CD4-positive, alpha-beta T cell treated with Interleukin-15 for 4 hours (primary cell): Measurements from ENCODE around the gene CD68.
A peak's percentile ranks its signal among the peaks of the same experiment; 100 is the strongest.
"Not testable (repeated sequence)": the region's sequence is repeated elsewhere in the genome, so short reads cannot be mapped to it uniquely, and the experiment has no call there.

Experiments used
- DNase-seq: peaks from one replicate; pipeline ENCODE4 v3.0.0-alpha.2; 2020; ENCODE audit warnings: low spot score

CD68 gene

DNA sequence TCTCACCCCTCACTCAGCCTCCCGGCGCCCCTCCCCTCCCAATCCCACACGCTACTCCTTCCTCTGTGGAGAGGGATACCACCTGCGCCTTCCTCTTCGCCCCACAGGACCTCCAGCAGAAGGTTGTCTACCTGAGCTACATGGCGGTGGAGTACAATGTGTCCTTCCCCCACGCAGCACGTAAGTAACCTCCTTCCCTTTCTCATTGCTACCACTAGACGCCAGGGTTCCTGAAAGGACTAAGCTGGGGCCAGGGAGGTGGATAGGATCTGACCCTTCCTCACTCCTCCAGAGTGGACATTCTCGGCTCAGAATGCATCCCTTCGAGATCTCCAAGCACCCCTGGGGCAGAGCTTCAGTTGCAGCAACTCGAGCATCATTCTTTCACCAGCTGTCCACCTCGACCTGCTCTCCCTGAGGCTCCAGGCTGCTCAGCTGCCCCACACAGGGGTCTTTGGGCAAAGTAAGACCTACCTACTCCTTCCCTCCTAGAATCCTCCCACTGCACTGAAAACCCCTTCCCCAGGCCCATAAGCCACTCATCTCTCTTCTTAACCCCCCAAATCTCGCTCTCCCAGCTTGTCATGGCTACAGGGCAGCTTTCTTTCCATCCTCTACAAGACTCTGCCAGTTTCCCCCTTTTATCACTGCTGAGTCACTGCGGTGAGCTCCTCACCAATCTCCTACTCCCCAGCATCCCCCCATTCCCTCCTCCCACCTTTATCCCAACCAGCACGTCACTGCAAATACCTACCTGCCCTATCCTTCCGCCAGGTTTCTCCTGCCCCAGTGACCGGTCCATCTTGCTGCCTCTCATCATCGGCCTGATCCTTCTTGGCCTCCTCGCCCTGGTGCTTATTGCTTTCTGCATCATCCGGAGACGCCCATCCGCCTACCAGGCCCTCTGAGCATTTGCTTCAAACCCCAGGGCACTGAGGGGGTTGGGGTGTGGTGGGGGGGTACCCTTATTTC, 1.5 kb downstream of the CD68 start:
- DNase-seq: no peak

GRCh38 chr17:7582396-7583252, 3.2 kb downstream of the CD68 start:
- DNase-seq: no peak

DNA sequence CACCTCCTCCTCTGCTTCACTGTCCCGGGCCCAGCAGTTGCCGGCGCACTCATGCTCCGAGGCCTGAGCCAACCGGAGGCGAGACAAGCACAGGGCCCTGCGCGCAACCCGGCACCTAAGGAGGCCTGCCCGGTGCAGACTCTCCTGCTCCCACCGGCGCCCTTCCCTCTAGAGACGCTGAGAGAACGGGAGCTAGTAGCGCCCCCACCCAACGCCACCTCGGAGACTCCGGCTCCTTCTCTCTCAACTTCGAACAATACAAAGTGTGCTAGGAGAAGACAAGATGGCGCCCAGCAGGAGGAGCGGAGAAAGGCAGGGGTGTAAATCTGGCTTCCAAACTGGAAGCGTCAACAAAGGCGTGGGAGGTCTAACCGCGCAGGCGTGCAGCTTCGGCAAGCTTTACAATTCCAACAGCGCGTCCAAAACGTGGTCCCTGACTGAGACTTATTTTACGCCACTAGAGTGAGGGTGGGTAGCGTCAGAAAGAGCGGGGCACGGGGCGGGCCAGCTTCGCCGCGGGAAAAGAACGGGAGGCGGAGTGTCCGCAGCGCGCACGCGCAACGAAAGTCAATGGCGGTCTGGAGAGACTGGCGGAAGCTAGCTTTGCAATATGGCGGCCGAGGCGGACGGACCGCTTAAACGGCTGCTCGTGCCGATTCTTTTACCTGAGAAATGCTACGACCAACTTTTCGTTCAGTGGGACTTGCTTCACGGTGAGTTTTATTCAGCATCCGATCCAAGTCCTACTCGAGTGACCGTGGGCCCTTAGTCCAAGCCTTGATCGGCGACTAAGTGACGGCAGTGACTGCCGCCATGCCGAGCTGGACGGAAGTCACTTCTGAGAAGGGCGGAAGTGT, 4.0 kb downstream of the CD68 start, which contains the start of gene MPDU1:
MPDU1 (plus strand) TSS at position 600 of the 857 bp plus-strand sequence; CDS start at position 611, 11 bp downstream.
- peak; percentile 96 for DNase-seq

DNA sequence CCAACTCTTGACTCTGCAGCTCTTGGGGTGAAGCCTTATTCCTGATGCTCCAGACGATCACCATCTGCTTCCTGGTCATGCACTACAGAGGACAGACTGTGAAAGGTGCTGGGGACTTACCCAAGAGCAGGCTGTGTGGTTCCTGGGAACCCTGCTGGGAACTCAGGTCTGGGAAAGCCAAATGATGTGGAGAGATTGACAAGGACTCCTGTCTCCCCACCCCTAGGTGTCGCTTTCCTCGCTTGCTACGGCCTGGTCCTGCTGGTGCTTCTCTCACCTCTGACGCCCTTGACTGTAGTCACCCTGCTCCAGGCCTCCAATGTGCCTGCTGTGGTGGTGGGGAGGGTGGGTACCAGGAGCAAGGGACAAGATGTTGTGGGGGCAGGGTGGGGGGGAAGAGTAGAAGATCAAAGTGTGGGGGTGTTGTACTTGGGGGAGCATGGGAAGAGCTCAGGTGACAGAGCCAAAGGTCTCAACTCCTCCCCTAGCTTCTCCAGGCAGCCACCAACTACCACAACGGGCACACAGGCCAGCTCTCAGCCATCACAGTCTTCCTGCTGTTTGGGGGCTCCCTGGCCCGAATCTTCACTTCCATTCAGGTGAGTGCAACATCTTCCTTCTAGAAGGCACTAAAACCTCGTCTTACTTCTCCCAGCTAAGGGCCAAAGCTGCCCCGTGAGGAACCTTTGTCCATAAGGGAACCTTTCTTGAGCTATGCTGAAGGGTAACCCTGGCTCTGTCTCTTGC, 7.4 kb downstream of the CD68 start:
- DNase-seq: no peak

DNA sequence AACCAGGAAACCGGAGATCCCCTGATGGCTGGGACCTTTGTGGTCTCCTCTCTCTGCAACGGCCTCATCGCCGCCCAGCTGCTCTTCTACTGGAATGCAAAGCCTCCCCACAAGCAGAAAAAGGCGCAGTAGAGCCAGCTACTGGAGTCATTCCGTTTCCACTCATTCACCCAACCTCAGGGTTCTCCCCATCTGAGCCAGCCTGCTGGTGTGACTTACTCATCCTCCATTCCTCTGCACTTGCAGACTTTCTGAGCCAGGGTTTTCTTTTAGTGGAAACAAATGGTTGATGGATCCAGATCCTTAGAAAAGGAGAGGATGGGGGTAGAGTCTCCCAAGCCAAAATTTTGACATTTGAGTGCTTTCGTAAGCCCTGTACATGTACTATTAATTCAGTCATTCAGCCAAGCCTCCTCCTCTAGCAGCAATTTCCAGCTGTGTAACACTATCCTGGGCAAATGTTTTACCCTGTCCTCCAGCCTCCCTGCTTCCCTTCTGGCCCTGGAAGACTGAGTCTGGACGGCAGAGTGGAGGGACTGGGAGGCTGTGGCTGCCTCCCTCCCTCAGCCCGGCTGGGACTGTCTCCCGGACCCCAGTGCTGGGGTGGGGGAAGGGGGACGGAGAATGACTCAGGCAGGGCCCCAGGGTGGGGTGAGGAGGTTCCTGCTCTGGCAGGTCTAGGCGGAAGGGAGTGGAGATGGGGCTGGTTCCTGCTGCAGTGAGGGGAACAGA, 8.1 kb downstream of the CD68 start:
- DNase-seq: no peak

DNA sequence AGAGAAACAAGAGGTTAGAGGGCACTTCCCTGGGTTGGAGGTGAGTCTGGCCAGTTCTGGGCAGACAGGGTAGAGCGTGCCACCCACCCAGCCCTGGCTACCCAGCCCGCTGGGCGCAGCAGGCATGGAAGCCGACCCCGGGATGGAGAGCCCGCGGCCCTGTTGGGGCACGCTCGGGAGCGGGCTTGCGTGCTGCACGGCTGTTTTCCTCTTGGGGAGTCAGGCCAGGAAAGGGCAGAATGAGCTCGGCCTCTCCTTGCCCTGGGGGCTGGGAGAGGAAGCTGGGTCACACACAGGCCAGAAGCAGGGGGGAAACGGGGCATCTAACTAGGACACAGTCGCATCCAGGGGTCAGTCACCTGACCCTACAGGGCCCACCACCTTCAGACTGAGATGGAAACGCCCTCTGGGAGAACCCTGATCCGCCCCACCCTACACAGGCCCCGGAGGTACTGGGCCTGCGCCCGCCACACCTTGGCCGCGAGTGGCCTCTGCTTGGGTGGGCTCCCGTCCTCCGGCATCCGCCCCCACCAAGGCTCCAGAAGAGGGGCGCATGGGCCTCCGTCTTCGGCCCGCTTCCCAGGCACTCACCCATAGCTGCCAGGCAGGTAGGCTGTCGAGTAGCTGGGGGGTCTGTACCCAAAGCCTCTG, 9.2 kb downstream of the CD68 start:
- no peak for DNase-seq

- peak; percentile 65 for DNase-seq
Measured at GRCh38 chr17:7589204-7589868, 9.9 kb downstream of the CD68 start.

- DNase-seq: no peak
Measured at GRCh38 chr17:7589891-7590691, 10.7 kb downstream of the CD68 start, which contains the start of gene SOX15. SOX15 (minus strand) TSS chr17:7590094; CDS start chr17:7589676, 418 bp downstream.

GRCh38 chr17:7590743-7591142, 11.3 kb downstream of the CD68 start:
- no peak for DNase-seq

GRCh38 chr17:7591596-7591995, 12.2 kb downstream of the CD68 start:
- no peak for DNase-seq

GRCh38 chr17:7592422-7593021, 13.1 kb downstream of the CD68 start:
- no peak for DNase-seq

GRCh38 chr17:7593296-7593695, 13.9 kb downstream of the CD68 start:
- no peak for DNase-seq

- not testable (repeated sequence) for DNase-seq
Measured at GRCh38 chr17:7597561-7597960, 18.1 kb downstream of the CD68 start.

DNA sequence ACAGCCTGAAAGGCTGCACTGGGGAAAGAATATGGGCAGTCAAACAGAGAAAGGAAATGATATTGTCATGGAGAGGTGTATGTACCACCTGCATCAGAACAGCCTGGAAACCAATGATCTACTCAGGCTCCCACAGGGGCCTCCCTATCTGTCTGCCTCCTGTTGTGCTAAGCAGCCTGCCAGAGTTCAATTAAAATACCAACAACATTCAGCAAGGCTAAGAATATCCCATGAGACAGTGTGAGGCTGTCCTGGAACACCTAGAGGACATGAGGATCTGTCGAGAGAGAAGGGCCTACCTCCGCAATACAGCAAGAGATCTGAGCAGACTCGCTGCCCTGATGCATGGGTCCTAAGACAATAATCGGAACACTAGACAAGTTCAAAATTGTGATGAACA, 26.8 kb downstream of the CD68 start:
- no peak for DNase-seq

- no peak for DNase-seq
Measured at GRCh38 chr17:7610641-7611040, 31.2 kb downstream of the CD68 start.

DNA sequence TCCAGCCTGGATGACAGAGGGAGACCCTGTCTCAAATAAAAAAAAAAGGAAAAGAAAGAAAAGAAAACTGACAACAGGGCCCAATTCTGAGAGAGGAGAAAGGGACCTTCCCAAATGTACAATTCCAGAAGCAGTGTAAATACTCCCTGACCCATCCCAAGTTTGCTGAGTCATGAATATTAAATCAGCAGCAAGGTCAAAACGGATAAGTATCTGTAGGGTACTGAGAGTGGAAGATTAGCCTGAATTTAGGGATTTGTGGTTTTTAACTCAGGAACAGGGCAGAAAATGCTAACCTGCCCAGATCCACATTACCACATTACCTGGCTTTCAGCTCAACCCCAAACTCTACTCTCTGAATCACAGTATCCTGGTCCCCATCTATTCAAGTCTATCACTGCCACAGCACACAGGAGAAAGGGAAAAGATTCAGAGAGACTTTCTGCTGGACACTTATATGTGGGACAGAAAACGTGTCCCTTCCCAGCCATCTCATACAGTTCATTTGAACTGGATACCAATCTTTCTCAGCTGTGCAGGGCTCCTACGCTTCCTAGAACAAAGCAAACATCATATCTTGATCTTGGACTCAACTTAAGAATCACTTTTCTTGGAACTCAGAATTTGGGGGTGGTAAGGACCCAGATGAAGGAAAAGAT, 32.3 kb downstream of the CD68 start:
- no peak for DNase-seq

- no peak for DNase-seq
Measured at GRCh38 chr17:7612294-7612640, 32.8 kb downstream of the CD68 start.
